Epithelial cell of proximal tubule (primary cell): Measurements from ENCODE around the gene FXYD6. TPM values are rescaled to one million over a fixed set of nuclear protein-coding genes. Genes with fewer than 3 reads are reported as not detected.

ENCODE experiments used
- DNase-seq: peaks from one replicate; pipeline ENCODE4 v3.0.0-alpha.2; 2011; ENCODE audit warnings: low read depth
- H3K4me3 ChIP-seq: 2 replicates; pipeline ENCODE4 v1.5.1; 2011; ENCODE audit warnings: low read depth, mild to moderate bottlenecking, low read length
- CTCF ChIP-seq: conservative IDR thresholded peaks from 2 replicates; pipeline ENCODE4 v1.5.1; 2012; ENCODE audit warnings: low read depth, mild to moderate bottlenecking, low read length
- total RNA-seq: library from RNA; depleted of rRNA; stranded (reverse); fragments of >200 nt; gene quantifications from 2 replicates; pipeline ENCODE4 v1.2.3, GENCODE V29; 2015

Gene FXYD6
- total RNA-seq, 1 donor from 2014 or later, result 71.2 TPM

GRCh38 chr11:117821431-117821830, 55.0 kb downstream of the FXYD6 start:
- DNase-seq, result no peak
- TF ChIP-seq CTCF, result no peak
- peak overlapping the region; percentile 92 for H3K4me3 ChIP-seq

- TF ChIP-seq CTCF, result no peak
- peak overlapping the region; percentile 92 for H3K4me3 ChIP-seq
- no peak for DNase-seq
Measured at GRCh38 chr11:117820516-117820915, 55.9 kb downstream of the FXYD6 start.

- H3K4me3 ChIP-seq, result peak overlapping the region; percentile 92
- no peak for TF ChIP-seq CTCF
- DNase-seq, result no peak
Measured at GRCh38 chr11:117820071-117820470, 56.4 kb downstream of the FXYD6 start.

GRCh38 chr11:117819096-117820040, 57.1 kb downstream of the FXYD6 start:
- TF ChIP-seq CTCF, result peak; percentile 74
- no peak for DNase-seq
- H3K4me3 ChIP-seq, result peak overlapping the region; percentile 92

- DNase-seq, result peak; percentile 89
- TF ChIP-seq CTCF, result no peak
- H3K4me3 ChIP-seq, result peak overlapping the region; percentile 55
Measured at GRCh38 chr11:117818041-117818873, 58.2 kb downstream of the FXYD6 start.

- peak; percentile 99 for TF ChIP-seq CTCF
- H3K4me3 ChIP-seq, result peak overlapping the region; percentile 55
- peak; percentile 94 for DNase-seq
Measured at GRCh38 chr11:117817368-117818040, 59.0 kb downstream of the FXYD6 start.
